HG02970 (cell line): ENCODE measurements around the gene EPHB1.

Source experiments
- ATAC-seq: cut with Tn5 transposase; IDR thresholded peaks from one replicate; pipeline ENCODE4 v1.9.1; 2021; ENCODE audit warnings: mild to moderate bottlenecking, moderate library complexity, moderate number of reproducible peaks; ENCODE audit not compliant: unreplicated experiment, low FRiP score

EPHB1 gene

DNA sequence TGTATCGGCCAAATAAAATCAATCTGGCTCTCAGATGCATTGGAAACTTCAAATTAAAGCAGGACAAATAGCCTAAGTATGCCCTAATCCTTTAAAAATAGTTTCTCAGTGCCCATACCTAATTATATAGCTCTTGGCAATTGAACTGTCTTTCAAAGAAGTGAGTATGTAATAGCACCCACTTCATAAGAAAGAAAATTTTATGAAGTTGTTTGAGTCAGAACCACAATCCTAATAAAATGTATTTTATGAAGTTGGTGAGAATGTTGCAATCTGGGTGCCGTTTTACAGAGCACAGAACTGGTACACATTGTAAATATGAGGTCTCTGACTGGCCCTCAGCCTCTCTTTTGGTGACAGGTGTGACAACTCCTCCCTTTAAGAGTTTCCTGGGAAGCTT lies 45.4 kb downstream of the EPHB1 start:
- ATAC-seq, result no peak

DNA sequence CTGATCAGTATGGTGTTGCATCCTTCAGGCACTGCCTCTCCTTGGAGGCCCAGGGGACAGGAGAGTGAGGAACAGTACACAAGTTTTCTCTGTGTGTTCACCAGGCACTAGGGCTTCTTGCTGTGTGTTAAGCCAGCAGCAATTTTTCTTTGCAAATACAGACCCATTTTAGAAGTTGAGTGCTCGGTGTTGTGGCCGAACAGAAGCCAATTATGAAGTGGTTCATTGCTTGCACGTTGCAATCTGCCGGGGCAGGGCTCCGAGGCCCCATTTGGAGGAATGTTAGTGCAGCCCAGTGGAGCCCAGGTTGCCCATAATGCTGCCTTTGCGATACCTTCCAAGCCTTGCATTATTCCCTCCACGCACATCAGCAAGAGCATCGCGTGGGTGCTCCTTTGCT lies 51.0 kb downstream of the EPHB1 start:
- ATAC-seq, result no peak

DNA sequence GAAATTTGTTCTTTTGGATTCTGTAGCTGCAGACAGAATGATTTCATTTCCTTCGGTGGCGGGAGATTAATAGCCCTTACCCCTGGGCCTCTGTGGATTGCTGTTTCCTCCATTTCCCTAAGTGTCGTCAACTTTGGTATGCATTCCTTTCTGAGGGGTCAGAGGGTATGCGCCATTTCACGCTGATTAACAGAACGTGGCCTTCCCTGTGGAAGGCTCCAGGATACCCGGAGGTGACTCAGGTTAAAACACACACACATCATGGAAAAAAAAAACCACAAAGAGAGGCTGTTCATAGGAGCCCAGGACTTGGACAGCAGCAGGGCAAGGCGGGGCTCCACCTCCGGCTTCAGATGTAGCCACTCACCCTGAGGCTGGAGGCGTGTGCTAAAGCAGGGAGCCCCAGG lies 51.9 kb downstream of the EPHB1 start:
- no peak for ATAC-seq

DNA sequence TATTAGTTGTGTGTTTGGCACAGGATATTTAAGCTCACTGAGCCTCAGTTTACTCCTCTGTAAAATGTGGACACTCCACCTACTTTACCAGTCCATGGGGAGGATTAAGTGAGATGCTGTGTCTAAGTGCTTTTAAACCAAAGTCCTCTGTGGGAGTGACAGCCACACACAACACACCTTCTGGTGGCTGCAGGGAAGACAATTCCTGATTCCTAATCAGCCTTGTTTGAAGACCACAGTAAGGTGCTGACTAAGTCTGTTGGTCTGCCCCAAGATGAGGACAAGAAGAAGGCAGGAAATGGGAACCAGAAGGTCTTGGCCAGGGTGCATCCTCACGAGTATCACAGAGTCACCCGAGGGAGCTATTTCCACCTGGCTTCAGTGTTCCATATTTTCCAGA lies 52.3 kb downstream of the EPHB1 start:
- ATAC-seq, result no peak

DNA sequence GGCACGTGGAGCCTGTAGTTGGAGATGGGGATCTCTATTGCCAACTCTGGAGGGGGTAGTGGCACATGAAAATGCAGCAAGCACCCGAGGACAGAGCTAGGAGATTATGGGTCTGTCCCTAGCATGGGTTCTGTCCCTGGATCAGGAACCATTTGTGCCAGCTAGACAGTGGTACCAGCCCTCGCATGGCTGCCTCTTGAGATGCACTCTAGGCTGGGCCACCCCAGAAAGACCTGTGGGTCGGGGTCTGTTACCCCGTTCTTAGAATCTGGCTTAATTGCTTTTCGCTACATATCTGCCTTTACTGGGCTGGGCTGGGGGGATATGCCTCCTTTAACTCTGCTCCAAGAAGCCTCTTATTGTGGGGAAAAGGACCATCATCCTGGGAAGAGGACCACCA lies 54.5 kb downstream of the EPHB1 start:
- ATAC-seq, result no peak

DNA sequence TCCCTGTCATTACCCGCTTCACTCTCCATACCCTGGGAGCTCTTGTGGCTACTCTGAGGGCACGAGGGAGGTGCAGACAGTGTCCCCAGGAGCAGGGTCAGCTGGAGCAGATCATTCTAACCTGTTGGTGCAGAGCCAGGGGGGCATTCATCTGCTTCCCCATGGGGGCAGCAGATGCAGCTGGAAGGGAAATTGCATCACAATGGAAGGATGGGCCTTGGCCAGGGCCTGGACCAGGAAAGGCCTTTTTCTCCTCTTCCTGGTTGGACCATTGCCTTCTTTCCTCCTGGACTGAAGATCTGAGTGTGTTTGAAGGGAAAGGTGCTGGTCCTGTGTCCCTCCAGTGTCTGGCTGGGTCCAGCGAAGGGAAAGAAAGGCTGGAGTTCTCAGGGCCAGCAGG lies 55.7 kb downstream of the EPHB1 start:
- no peak for ATAC-seq

DNA sequence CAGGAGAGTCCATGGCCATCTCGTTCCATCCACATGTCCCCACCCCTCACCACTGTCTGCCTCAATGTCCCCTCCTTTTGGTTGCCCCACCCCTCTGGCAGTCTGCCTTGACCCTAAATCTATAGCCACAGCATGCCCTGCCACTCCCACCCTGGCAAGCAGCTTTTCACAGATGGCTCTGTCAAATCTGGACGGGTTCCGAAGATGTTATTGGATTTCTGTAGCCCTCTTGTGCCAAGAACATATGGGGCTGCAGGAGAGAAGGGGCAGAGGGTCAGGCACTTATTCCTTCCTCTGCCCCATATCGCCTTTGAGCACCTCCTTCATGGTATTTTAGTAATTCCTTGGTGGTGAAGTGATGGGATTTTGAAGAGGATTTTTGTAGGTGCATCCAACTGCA lies 57.1 kb downstream of the EPHB1 start:
- ATAC-seq, result no peak

DNA sequence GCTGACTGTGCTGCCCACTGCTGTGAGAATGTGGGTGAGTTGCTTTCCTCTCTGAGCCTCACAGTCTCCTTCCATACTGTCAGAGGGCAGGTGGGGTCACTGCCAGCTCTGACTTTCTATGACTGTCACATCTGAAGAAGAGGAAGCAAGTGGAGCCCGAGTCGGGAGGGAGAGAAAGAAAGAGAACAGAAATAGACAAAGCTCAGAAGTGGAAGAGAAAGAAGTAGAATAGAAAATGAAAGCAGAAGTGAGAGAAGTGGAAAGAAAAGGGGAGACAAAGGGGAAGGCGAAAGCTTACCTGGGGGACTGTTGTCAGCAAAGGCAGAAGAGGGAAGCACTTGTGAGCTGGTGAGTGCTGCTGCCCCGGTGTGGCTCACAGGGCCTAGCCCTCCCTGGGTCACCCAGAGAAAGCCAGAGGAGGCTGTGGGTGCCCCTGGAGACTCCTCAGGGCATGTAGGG lies 57.9 kb downstream of the EPHB1 start:
- ATAC-seq, result peak; percentile 95

DNA sequence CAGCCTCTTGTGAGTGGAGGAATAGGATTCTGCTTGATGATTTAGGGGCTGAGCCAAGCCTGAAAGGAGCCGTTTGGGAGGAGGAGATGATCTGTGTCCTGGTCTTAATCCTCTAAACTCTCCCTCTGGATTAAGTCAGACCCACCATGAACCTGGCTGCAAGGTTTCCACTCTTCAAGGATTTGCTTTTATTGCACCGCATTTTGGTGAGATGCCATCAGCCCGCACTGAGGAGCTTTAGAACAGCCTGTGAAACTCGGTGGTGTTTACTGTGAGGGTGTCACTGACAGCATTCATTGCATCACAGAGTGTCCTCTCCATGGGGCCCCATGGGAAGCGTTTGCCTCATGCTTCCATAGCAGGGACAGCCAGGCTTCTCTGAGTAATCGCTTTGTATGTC lies 59.2 kb downstream of the EPHB1 start:
- no peak for ATAC-seq

DNA sequence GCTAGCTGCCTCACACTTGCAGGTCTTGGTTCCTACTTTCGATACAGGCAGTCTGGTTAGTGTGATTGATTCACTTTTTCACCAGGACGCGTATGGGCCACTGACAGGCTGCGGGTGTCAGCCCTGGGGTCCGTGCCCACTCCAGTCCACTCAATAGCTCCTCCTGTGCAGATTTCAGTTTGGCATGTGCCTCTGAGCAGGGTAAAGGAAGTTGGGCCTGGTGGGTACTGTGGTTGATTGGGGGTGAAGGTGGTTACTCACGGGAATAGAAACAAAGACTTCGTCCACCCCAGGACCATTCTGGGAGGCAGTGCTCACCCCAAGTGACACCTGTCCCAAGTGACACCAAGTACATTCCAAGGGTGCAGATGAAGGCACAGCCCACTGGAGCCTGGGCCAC lies 62.3 kb downstream of the EPHB1 start:
- no peak for ATAC-seq

DNA sequence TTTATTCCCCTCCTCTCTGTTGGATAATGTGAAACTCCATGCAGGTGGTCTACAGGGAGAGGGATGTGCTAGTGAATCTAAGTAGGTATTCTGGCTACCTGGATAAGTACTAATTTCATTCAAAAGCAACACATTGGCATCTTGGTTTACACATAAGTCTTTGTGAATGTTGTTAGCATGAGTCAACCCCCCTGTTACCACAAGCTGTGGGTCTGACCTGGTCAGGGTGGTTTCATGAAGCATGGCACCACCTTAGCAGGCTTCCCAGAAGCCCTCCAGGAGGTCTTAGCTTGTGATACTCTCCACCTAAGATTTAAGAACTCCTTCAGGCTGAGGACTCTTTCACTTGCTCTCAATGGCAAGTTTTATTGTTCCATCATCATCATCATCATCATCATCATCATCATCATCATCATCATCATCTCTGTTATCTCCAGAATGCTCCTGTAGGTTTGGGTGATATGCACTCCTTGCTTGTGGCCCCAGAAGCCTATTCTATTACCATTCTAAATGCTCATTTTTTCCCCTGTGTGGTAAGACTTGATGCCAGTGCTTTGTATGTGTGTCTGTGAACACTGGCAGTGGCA lies 62.8 kb downstream of the EPHB1 start:
- ATAC-seq, result no peak

DNA sequence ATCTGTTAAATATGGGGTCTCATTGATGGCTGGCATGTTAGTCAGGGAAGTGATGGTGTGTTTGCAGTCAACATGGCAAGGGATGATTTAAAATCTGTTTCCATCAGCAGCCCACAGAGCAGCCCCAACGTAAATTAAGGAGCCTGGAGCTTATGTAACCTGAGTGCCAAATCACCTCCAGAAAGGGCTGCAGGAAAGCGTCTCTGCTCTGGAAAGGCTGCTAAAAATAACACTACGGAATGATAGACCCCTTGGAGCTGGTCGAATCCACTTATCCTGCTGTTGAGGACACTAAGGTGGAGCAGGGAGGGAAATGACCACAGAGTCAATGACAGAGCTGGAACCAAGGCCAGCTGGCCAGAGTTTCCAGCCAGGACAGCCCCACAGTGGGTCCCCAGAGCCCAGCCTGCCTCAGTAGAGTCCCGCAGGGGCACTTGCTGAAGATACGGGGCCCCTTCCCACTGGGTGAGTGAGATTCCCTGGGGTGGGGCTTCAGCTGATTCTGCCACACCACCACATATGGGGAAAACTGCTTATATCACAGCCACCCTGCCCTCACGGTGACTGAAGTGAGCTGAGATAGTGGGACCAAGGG lies 63.5 kb downstream of the EPHB1 start:
- no peak for ATAC-seq

DNA sequence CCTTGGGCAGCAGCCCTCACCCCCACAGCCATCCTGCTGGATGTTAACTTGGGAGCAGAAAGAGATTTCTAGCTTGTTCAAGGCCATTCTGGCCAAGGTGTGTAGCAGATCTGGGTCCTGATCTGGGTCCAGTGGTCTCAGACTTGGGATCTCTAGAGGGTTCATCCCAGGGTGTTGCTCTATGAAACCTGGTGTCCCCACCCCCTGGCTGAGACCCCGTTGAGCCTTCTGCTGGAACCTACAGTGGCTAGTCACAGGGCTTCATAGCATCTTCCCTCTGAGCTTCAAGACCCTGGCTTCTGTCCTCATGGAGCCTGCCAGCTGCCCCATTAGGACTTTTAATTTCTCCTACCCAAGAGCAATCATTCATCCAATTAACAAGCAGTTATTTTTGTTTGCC lies 64.3 kb downstream of the EPHB1 start:
- ATAC-seq, result no peak

DNA sequence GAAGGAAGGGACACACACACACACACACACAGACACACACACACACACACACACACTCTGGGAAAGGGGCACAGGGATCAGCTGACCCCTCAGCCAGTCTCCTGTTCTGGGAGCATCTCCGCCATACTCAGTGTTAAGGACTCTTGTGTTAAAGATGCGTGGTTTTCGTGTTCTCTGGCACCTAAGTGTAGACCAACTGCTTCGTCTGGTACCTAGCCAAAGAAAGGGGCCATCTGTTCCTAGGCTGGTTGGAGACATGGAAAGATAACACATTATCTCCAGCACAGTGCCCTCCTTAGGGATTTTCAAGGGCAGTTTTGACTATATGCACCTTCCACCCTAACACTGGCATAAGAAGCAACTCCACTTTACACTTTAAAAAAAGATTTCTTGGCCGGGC lies 65.1 kb downstream of the EPHB1 start:
- ATAC-seq, result no peak

DNA sequence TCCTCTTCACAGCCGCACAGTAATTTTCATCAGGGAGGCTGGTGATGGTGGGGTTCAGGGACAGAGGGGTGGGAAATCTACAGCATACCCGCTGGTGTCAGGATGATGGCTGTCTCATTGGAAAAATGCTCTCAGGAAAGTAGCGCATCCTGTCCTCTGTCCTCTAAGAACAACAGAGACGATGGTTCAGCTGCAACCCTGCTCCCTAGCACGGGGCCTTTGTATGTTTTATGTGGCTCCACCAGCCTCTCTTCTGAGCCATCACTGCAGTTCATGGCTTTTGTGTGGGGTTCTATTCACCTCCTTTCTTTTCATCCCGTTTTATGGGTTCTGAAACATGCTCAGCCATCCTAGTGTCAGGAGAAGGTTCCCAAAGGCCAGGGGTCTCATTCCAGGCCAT lies 68.9 kb downstream of the EPHB1 start:
- ATAC-seq, result no peak

DNA sequence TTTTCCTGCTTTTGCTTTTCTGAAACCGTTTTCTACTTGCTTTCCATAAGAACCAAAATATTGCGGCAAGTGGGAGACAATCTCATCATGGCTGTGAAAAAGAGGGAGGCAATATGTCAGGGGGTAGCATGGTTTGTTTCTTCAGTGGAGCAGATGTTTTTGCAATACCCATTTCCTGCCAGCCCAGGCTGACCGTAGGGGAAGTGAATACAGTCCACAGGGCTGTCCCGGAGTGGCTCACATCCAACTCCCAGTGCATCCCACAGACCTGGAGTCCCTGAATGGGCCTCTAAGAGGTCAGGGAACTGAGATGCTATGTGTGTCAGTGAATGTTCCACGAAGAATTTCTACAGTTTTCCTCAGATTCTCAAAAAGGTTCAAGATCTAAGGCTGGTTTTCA lies 69.6 kb downstream of the EPHB1 start:
- no peak for ATAC-seq

DNA sequence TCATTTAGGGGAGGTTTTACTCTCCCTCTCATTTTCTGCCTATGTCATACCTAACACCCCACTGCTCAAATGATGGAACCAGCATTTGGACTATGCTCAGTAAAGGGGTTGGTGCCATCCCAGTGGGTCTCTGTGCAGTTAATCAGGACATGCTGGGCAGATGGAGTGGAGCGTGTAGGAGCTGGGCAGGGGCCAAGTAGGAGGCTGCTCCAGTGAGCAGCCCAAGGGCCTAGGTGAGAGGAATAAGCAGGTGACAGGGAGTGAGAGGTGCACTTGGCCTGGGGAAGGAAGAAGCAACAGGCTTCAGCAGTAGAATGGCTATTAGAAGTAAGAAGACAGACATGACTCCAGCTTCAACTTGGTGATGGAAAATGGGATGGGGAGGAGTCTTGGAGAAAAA lies 72.2 kb downstream of the EPHB1 start:
- ATAC-seq, result no peak

DNA sequence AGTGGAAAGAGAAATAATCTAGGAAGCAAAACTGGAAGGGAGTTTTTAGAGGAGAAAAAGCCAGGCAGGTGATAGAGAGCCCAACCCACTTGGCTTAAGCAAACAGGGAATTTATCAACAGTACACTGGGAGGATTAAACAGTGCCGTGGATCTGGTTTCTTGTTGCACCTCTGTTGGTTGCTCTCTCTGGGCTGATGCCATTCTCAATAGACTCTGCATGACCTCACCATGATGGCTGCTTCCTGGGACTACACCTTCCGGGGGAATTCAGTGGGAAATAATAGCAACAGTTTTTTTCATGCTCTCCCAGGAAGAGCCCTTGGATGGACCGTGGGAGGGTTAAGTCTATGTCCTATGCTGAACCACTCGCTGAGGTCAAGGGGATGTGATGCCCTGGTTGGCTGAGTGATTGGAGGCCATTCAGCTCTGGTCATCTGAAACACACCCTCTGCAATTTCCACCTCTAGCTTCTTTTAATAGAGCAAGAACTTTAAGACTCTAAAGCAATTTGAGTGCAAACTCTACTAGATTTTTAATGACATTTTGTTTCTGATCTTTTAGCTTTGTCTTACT lies 74.2 kb downstream of the EPHB1 start:
- no peak for ATAC-seq

DNA sequence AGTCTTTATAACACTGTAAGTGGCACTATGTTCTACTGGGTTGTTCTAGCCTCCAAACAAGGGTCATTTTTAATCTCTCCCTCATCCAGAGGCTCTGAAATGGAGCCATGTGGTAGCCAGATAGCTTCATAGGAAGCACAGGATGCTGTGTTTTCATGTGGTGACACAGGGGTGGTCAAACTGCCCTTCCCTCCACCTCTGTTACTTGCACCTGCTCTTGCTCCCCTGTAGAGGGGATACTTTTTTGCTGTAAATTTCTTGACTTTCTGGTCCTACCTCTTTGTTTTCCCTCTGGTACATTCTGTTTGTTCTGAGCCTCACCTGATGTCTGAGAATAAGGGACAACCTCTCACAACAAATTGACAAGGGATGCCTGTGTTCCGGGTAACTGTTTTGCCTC lies 76.8 kb downstream of the EPHB1 start:
- no peak for ATAC-seq

DNA sequence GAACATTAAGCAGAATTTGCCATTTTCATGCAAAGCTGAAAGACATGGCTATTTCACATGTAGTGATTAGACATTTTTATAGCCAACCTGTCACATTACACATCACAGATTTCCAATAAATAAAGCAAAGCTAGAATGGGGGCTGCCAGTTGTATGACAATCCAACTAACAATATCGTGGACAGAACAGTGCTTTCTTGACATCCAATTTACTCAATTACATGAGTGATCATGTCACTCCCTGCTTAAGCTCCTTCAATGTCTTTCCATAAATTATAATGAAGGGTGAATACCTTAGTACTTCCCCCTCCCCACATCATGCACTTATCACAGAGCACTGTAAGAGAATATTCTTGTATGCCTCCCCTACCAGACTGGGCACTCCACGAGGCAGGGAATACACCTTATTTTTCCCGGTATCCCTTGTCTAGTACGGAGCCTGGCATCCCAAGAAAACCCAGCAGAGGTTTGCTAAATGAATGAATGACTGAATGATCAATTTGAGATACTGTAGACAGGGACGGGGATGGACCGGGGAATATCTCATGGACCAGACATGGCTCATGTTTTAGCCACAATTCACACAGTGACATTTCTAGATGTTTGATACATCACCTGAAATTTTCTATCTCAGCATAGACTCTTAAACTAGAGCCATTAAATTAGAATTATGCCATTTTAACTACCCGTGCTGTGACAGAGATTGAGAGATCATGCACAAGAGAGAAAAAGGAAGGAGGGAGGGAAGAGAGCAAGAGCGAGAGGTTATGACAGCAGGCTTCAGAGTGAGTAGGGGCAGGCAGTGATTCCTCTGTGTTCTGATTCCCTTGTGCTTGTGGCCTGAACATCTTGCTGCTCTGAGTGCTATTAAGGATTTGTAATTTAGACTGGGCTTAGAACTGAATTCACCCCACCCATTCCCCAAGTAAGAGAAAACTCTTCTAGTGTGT lies 77.7 kb downstream of the EPHB1 start:
- no peak for ATAC-seq

DNA sequence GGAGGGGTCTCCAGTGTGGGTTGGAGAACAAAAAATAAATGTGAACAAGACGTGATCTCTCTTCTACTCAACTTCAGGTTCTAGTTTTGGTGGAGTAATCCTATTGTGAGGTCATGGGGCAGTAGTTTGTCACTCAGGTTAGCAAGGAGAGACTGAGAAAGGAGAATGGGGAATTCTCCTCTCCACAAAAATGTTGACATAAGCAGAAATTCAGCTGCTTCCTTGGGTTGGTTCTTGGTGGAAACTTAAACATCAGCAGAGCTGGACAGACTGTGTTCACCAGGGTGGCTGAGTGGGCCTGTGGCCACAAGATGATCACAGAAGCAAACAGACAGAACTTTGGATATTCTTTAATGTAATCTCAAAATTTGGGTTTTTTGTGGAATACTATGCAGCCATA lies 78.7 kb downstream of the EPHB1 start:
- no peak for ATAC-seq
